ENCODE measurements around the gene CXorf66. TPM values are rescaled to one million over a fixed set of nuclear protein-coding genes. Genes with fewer than 3 reads are reported as not detected.

Gene CXorf66
- total RNA-seq, 1 experiment from 2014 or later = not detected

DNA sequence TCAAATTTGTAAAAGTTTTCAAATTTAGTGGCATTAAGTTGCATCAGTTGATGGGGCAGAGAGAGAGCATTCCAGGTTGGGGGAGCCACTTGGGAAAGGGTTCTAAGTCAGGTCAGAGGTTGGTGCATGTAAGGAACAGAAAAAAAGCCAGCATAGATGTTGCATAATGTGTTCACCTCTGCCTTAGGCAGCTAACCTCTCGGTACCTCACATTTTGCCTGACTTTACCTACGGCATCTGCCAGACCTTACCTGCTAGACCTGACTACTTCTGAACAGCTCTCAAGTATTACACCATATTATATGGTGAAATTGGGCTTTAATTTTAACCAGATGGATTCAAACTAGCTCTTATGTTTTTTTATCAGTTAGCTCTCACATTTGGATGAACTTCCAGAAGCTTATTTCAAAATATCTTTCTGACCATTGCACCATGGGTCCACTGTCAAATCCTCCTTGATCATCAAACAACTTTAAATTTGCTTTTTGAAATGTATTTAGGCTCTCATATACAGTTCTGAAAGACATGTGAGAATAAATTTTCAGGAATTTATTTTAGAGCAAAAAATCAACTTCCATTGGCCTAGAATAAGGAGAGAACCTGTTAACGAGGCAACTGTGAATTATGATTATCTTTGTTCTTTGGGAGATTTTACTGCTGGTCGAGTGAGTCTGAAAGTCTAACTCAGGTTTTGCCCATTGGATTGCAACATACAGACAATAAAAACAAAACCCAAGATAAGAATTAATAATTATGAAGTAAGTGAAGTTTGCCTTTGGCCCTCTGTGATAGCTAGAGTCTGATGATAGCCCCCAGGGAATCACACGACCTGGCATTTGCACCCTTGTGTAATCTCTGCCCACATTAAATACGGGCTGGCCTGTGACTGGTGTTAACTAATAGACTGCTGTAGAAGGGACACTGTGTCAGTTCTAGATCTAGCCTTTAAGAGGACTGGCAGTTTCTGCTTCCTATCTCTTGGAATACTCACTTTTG is 7.6 kb upstream of the CXorf66 start:
- ATAC-seq (no peak), DNase-seq (ENCODE audit: low read depth, low spot score) (no peak)
- H3K4me1 ChIP-seq (ENCODE audit: control insufficient read depth in 1 of 2, insufficient read depth in 2 of 2, low read length in 2 of 2) = no peaks in the 10 kb centered on the region
- BruUV-seq (replicated peaks) = no TSS peak
- no peak overlapping the region for H2AFZ ChIP-seq (ENCODE audit: low read depth, low read length, poor library complexity, severe bottlenecking)
- no peaks in the 10 kb centered on the region for H3K27me3 ChIP-seq (ENCODE audit: insufficient read depth, low read length)
- H3K79me2 ChIP-seq (ENCODE audit: insufficient read depth, low read length) = no peaks in the 10 kb centered on the region
- CTCF ChIA-PET = no interaction called here
- RAD21 ChIA-PET (ENCODE audit: low non-redundant PET in 1 of 2, low total read pairs in 2 of 2, uncharacterized antibody in 2 of 2, unreplicated experiment in 2 of 2) = no interaction called here
- no peak for TF ChIP-seq EGR1 (IDR thresholded peaks at IDR 0.05; ENCODE audit: low read depth)
- TF ChIP-seq ELF1 (IDR thresholded peaks at IDR 0.05; ENCODE audit: borderline replicate concordance, low read depth) = no peak
- no peak for TF ChIP-seq EZH2phosphoT487 (IDR thresholded peaks at IDR 0.05; ENCODE audit: borderline replicate concordance)
- no peak for TF ChIP-seq ZFX (IDR thresholded peaks at IDR 0.05)
- TF ChIP-seq CEBPB (IDR thresholded peaks at IDR 0.05; ENCODE audit: low read depth) = no peak
- TF ChIP-seq CBX3 (IDR thresholded peaks at IDR 0.05; ENCODE audit: low read depth) = no peak
- TF ChIP-seq, protein P1, sequence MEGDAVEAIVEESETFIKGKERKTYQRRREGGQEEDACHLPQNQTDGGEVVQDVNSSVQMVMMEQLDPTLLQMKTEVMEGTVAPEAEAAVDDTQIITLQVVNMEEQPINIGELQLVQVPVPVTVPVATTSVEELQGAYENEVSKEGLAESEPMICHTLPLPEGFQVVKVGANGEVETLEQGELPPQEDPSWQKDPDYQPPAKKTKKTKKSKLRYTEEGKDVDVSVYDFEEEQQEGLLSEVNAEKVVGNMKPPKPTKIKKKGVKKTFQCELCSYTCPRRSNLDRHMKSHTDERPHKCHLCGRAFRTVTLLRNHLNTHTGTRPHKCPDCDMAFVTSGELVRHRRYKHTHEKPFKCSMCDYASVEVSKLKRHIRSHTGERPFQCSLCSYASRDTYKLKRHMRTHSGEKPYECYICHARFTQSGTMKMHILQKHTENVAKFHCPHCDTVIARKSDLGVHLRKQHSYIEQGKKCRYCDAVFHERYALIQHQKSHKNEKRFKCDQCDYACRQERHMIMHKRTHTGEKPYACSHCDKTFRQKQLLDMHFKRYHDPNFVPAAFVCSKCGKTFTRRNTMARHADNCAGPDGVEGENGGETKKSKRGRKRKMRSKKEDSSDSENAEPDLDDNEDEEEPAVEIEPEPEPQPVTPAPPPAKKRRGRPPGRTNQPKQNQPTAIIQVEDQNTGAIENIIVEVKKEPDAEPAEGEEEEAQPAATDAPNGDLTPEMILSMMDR (IDR thresholded peaks at IDR 0.05 in 2 of 3, conservative IDR thresholded peaks at IDR 0.05 in 1 of 3; ENCODE audit: borderline replicate concordance in 1 of 3, insufficient read depth in 1 of 3, low read depth in 2 of 3, low read length in 2 of 3) = no peak
- TF ChIP-seq FOSL1 (IDR thresholded peaks at IDR 0.05; ENCODE audit: low read depth) = no peak
- TF ChIP-seq JUND (IDR thresholded peaks at IDR 0.05) = no peak
- TF ChIP-seq TCF7L2 (IDR thresholded peaks at IDR 0.05; ENCODE audit: borderline replicate concordance, extremely low read depth, insufficient read depth, insufficient read length) = no peak
- no peak for TF ChIP-seq EZH2 (IDR thresholded peaks at IDR 0.05)
- no peak for TF ChIP-seq SRF (IDR thresholded peaks at IDR 0.05; ENCODE audit: low read depth)
- TF ChIP-seq, protein P2, sequence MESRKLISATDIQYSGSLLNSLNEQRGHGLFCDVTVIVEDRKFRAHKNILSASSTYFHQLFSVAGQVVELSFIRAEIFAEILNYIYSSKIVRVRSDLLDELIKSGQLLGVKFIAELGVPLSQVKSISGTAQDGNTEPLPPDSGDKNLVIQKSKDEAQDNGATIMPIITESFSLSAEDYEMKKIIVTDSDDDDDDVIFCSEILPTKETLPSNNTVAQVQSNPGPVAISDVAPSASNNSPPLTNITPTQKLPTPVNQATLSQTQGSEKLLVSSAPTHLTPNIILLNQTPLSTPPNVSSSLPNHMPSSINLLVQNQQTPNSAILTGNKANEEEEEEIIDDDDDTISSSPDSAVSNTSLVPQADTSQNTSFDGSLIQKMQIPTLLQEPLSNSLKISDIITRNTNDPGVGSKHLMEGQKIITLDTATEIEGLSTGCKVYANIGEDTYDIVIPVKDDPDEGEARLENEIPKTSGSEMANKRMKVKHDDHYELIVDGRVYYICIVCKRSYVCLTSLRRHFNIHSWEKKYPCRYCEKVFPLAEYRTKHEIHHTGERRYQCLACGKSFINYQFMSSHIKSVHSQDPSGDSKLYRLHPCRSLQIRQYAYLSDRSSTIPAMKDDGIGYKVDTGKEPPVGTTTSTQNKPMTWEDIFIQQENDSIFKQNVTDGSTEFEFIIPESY (IDR thresholded peaks at IDR 0.05; ENCODE audit: extremely low read depth, insufficient replicate concordance, low read length) = no peak
- TF ChIP-seq, protein P3, sequence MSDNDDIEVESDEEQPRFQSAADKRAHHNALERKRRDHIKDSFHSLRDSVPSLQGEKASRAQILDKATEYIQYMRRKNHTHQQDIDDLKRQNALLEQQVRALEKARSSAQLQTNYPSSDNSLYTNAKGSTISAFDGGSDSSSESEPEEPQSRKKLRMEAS (IDR thresholded peaks at IDR 0.05) = no peak
- TF ChIP-seq RAD21 (IDR thresholded peaks at IDR 0.05; ENCODE audit: low read depth) = no peak
- TF ChIP-seq SIN3A (IDR thresholded peaks at IDR 0.05; ENCODE audit: low read depth) = no peak
- TF ChIP-seq YY1 (IDR thresholded peaks at IDR 0.05; ENCODE audit: extremely low read depth, insufficient replicate concordance, low read depth, low read length) = no peak
- no peak overlapping the region for H3K9ac ChIP-seq (ENCODE audit: low read length)
- H3K36me3 ChIP-seq (ENCODE audit: control insufficient read depth in 1 of 2, insufficient read depth in 2 of 2, low read length in 2 of 2) = no peaks in the 10 kb centered on the region
- H3K9me2 ChIP-seq (ENCODE audit: insufficient read depth) = no peaks in the 10 kb centered on the region
- intact Hi-C loops (cut with micrococcal nuclease) = no loop called here
- no peak overlapping the region for H3K27ac ChIP-seq (ENCODE audit: low read depth, low read length)
- H3K4me2 ChIP-seq (ENCODE audit: low read length) = no peak overlapping the region
- H3K9me3 ChIP-seq (ENCODE audit: control insufficient read depth in 1 of 2, insufficient read depth in 1 of 2, low read depth in 1 of 2, low read length in 2 of 2) = no peaks in the 10 kb centered on the region
- POLR2A ChIA-PET = no interaction called here
- H4K20me1 ChIP-seq (ENCODE audit: insufficient read depth) = no peaks in the 10 kb centered on the region
- no peak overlapping the region for H3K4me3 ChIP-seq (replicated peaks in 1 of 2; ENCODE audit: low read depth in 1 of 2, low read length in 2 of 2)
